K562 (cell line): ENCODE results near the gene PRKAA1. TPM values are rescaled to one million over a fixed set of nuclear protein-coding genes. Genes with fewer than 3 reads are reported as not detected.

Source experiments
- ATF1 ChIP-seq, 2 experiments: fragments of 450-650 bp in 1 of 2; IDR thresholded peaks; 2 replicates each; pipeline ENCODE4 v1.6.1; 2016; ENCODE audit warnings: missing compliant biosample characterization in 1 of 2, missing genetic modification characterization in 1 of 2
- E2F3 ChIP-seq: fragments of 250-450 bp; sonication (Bioruptor Pico); IDR thresholded peaks from 2 replicates; pipeline ENCODE4 v1.4.0; 2020; ENCODE audit warnings: mild to moderate bottlenecking
- FOSL1 ChIP-seq: fragments of 200-800 bp; sonication (Bioruptor generic); conservative IDR thresholded peaks from 2 replicates; pipeline ENCODE4 v1.6.1; 2016; ENCODE audit warnings: missing genetic modification characterization, missing compliant biosample characterization
- KDM1A ChIP-seq, 2 experiments: fragments of 450-650 bp; IDR thresholded peaks; 2 replicates each; pipeline ENCODE4 v1.6.1; 2016; ENCODE audit warnings: mild to moderate bottlenecking in 2 of 2
- NBN ChIP-seq: fragments of 450-650 bp; IDR thresholded peaks from 2 replicates; pipeline ENCODE4 v1.6.1; 2016; ENCODE audit warnings: low read depth, mild to moderate bottlenecking
- NFRKB ChIP-seq: fragments of 450-650 bp; IDR thresholded peaks from 2 replicates; pipeline ENCODE4 v1.6.1; 2016; ENCODE audit warnings: low read depth
- NR2C2 ChIP-seq, 2 experiments: fragments of 200-800 bp in 1 of 2; sonication (Bioruptor generic) in 1 of 2; sonication (generic) in 1 of 2; formaldehyde crosslinking in 1 of 2; IDR thresholded peaks; 2 replicates each; pipeline versions ENCODE4 v1.6.1 to v1.8.0; 2016 to 2022; ENCODE audit warnings: mild to moderate bottlenecking in 1 of 2, missing compliant biosample characterization in 1 of 2, missing genetic modification characterization in 1 of 2, missing genetic modification reagents in 1 of 2
- TAF9B ChIP-seq: fragments of 450-650 bp; IDR thresholded peaks from 2 replicates; pipeline ENCODE4 v1.6.1; 2018; ENCODE audit warnings: mild to moderate bottlenecking; ENCODE audit not compliant: partially characterized antibody
- polyA plus RNA-seq, 8 experiments: library from polyadenylated mRNA; depleted of rRNA in 4 of 8; stranded (reverse) in 5 of 8; unstranded in 3 of 8; fragments of >200 nt; fragmentation: Nextera tagmentation in 2 of 8; fragmentation: Illumina TruSeq in 1 of 8; extraction: Ambion mirVana in 2 of 8; extraction: Trizol in 1 of 8; gene quantifications; 2 replicates each; pipeline versions ENCODE4 v1.2.1 to v1.2.3, GENCODE V29; 2011 to 2014; ENCODE audit warnings: inconsistent platforms in 1 of 8, missing spikeins in 1 of 8
- total RNA-seq, 7 experiments: library from RNA; depleted of rRNA in 6 of 7; stranded (reverse); fragments of >200 nt in 6 of 7; fragmentation: Illumina TruSeq in 2 of 7; extraction: Trizol in 2 of 7; gene quantifications; 2 replicates each; pipeline versions ENCODE4 v1.2.1 to v1.2.3, GENCODE V29; 2011 to 2021; ENCODE audit warnings: low replicate concordance in 1 of 7
- TF ChIP-seq, protein P1 (sequence below): fragments of 450-650 bp; formaldehyde crosslinking; IDR thresholded peaks from 2 replicates; pipeline ENCODE4 v1.4.0; 2020; ENCODE audit warnings: mild to moderate bottlenecking, mixed read lengths
- TF ChIP-seq, protein P2 (sequence below): fragments of 450-650 bp; IDR thresholded peaks from 2 replicates; pipeline ENCODE4 v1.6.1; 2014; ENCODE audit warnings: low read depth, mild to moderate bottlenecking, moderate library complexity, borderline replicate concordance
- TF ChIP-seq, protein P3 (sequence below): fragments of 150-350 bp; conservative IDR thresholded peaks from 2 replicates; pipeline ENCODE4 v1.6.1; 2014; ENCODE audit warnings: low read length
- TF ChIP-seq, protein P4 (sequence below): fragments of 250-450 bp; sonication (Bioruptor Pico); IDR thresholded peaks from 2 replicates; pipeline ENCODE4 v1.8.0; 2022; ENCODE audit warnings: inconsistent platforms, mild to moderate bottlenecking, moderate library complexity, borderline replicate concordance
- TF ChIP-seq, protein P5 (sequence below): sonication (generic); formaldehyde crosslinking; IDR thresholded peaks from 2 replicates; pipeline ENCODE4 v1.8.0; 2023; ENCODE audit warnings: mild to moderate bottlenecking, missing genetic modification reagents
- TF ChIP-seq, protein P6 (sequence below): sonication (generic); formaldehyde crosslinking; IDR thresholded peaks from 2 replicates; pipeline ENCODE4 v1.9.0; 2022; ENCODE audit warnings: mild to moderate bottlenecking, missing genetic modification reagents

Gene PRKAA1
- total and polyA plus RNA-seq, 9 of the 15 experiments (the other 6 are each of a cell fraction or from before 2014, with no cell fraction given): 24.5 to 84.0 (median 51.4) TPM

DNA sequence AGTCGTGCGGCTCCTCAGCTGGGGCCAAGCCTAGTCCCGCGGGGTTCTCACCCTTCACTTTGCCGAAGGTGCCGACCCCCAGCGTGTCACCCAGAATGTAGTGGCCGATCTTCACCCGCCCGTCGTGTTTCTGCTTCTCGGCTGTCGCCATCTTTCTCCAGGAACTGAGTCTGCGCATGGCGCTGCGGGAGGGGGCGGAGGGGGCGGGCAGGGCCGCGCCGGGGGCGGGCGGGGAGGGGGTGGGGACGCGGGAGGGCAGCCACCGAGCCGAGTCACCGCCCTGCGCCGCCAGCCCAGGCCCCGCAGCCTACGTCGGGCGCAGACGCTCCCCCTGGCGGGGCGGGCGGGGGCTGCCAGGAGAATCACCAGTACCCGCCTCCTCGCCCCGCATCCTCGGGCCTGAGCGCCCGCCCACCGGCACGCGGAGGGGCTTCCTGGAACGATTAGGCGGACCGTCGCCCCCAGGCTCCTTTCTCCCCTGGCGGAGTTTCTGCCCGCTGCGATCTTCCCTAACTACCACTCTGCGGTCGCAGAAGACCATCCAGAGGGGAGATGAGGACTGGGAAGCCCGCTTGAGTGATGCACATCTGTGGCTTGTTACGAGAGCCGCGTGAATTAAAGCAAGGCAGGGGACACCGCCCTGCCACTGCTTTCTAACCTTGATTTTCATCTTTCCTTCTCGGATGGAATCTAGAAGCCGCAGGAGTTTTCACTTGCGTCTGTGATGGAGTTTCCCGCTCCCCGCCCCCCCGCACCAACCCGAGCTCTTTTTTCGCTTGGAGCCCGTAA is at the start of gene PRKAA1 (continued):
- TF ChIP-seq, protein P1, sequence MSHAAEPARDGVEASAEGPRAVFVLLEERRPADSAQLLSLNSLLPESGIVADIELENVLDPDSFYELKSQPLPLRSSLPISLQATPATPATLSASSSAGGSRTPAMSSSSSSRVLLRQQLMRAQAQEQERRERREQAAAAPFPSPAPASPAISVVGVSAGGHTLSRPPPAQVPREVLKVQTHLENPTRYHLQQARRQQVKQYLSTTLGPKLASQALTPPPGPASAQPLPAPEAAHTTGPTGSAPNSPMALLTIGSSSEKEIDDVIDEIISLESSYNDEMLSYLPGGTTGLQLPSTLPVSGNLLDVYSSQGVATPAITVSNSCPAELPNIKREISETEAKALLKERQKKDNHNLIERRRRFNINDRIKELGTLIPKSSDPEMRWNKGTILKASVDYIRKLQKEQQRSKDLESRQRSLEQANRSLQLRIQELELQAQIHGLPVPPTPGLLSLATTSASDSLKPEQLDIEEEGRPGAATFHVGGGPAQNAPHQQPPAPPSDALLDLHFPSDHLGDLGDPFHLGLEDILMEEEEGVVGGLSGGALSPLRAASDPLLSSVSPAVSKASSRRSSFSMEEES (CRISPR knock-in tag): no peak
- TF ChIP-seq, protein P2, sequence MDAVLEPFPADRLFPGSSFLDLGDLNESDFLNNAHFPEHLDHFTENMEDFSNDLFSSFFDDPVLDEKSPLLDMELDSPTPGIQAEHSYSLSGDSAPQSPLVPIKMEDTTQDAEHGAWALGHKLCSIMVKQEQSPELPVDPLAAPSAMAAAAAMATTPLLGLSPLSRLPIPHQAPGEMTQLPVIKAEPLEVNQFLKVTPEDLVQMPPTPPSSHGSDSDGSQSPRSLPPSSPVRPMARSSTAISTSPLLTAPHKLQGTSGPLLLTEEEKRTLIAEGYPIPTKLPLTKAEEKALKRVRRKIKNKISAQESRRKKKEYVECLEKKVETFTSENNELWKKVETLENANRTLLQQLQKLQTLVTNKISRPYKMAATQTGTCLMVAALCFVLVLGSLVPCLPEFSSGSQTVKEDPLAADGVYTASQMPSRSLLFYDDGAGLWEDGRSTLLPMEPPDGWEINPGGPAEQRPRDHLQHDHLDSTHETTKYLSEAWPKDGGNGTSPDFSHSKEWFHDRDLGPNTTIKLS: peak; percentile 55
- TF ChIP-seq E2F3 (peak; percentile 73; the same call in 1 of the 2 replicates), NR2C2 (CRISPR knock-in tag; IDR thresholded peaks at IDR 0.05) (peak; percentile 50; the same call in 1 of the 2 replicates), NR2C2 (tag; IDR thresholded peaks at IDR 0.05) (peak; percentile 51; the same call in 1 of the 2 replicates), TAF9B (peak; percentile 96), NFRKB (peak; percentile 25), KDM1A (IDR thresholded peaks at IDR 0.05) (peak; percentile 69 to 72), ATF1 (CRISPR knock-in tag; IDR thresholded peaks at IDR 0.05) (peak; percentile 72; the same call in 1 of the 2 replicates), ATF1 (tag; IDR thresholded peaks at IDR 0.05) (peak; percentile 87), NBN (peak; percentile 29; the same call in 1 of the 2 replicates), FOSL1 (tag) (0 out of 2 replicates have a peak, but pooled peaks have one; percentile 8)
- TF ChIP-seq, protein P3, sequence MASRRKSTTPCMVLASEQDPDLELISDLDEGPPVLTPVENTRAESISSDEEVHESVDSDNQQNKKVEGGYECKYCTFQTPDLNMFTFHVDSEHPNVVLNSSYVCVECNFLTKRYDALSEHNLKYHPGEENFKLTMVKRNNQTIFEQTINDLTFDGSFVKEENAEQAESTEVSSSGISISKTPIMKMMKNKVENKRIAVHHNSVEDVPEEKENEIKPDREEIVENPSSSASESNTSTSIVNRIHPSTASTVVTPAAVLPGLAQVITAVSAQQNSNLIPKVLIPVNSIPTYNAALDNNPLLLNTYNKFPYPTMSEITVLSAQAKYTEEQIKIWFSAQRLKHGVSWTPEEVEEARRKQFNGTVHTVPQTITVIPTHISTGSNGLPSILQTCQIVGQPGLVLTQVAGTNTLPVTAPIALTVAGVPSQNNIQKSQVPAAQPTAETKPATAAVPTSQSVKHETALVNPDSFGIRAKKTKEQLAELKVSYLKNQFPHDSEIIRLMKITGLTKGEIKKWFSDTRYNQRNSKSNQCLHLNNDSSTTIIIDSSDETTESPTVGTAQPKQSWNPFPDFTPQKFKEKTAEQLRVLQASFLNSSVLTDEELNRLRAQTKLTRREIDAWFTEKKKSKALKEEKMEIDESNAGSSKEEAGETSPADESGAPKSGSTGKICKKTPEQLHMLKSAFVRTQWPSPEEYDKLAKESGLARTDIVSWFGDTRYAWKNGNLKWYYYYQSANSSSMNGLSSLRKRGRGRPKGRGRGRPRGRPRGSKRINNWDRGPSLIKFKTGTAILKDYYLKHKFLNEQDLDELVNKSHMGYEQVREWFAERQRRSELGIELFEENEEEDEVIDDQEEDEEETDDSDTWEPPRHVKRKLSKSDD: no peak
- TF ChIP-seq, protein P4, sequence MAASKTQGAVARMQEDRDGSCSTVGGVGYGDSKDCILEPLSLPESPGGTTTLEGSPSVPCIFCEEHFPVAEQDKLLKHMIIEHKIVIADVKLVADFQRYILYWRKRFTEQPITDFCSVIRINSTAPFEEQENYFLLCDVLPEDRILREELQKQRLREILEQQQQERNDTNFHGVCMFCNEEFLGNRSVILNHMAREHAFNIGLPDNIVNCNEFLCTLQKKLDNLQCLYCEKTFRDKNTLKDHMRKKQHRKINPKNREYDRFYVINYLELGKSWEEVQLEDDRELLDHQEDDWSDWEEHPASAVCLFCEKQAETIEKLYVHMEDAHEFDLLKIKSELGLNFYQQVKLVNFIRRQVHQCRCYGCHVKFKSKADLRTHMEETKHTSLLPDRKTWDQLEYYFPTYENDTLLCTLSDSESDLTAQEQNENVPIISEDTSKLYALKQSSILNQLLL: no peak
- TF ChIP-seq, protein P5, sequence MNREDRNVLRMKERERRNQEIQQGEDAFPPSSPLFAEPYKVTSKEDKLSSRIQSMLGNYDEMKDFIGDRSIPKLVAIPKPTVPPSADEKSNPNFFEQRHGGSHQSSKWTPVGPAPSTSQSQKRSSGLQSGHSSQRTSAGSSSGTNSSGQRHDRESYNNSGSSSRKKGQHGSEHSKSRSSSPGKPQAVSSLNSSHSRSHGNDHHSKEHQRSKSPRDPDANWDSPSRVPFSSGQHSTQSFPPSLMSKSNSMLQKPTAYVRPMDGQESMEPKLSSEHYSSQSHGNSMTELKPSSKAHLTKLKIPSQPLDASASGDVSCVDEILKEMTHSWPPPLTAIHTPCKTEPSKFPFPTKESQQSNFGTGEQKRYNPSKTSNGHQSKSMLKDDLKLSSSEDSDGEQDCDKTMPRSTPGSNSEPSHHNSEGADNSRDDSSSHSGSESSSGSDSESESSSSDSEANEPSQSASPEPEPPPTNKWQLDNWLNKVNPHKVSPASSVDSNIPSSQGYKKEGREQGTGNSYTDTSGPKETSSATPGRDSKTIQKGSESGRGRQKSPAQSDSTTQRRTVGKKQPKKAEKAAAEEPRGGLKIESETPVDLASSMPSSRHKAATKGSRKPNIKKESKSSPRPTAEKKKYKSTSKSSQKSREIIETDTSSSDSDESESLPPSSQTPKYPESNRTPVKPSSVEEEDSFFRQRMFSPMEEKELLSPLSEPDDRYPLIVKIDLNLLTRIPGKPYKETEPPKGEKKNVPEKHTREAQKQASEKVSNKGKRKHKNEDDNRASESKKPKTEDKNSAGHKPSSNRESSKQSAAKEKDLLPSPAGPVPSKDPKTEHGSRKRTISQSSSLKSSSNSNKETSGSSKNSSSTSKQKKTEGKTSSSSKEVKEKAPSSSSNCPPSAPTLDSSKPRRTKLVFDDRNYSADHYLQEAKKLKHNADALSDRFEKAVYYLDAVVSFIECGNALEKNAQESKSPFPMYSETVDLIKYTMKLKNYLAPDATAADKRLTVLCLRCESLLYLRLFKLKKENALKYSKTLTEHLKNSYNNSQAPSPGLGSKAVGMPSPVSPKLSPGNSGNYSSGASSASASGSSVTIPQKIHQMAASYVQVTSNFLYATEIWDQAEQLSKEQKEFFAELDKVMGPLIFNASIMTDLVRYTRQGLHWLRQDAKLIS (CRISPR knock-in tag): peak; percentile 76
- TF ChIP-seq, protein P6, sequence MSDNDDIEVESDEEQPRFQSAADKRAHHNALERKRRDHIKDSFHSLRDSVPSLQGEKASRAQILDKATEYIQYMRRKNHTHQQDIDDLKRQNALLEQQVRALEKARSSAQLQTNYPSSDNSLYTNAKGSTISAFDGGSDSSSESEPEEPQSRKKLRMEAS (CRISPR knock-in tag): peak; percentile 78; the same call in 1 of the 2 replicates
